HG03175 (cell line): ENCODE results near the gene TCAF2.
"Not testable (repeated sequence)": the region's sequence is repeated elsewhere in the genome, so short reads cannot be mapped to it uniquely, and the experiment has no call there.

Source experiments
- ATAC-seq: cut with Tn5 transposase; IDR thresholded peaks from one replicate; pipeline ENCODE4 v1.9.1; 2021; ENCODE audit warnings: mild to moderate bottlenecking, moderate library complexity; ENCODE audit not compliant: unreplicated experiment

The TCAF2 gene

GRCh38 chr7:143620646-143621045 is at the start of gene TCAF2:
Gene TCAF2 (plus strand): TSS chr7:143620974.
- ATAC-seq = peak; percentile 89

GRCh38 chr7:143571501-143571900 is 49.3 kb upstream of the TCAF2 start, which contains the start of gene CTAGE15:
Gene CTAGE15 (plus strand): TSS chr7:143571801. CDS start chr7:143571818, 17 bp downstream.
- ATAC-seq = not testable (repeated sequence)

GRCh38 chr7:143588183-143588582 is 32.6 kb upstream of the TCAF2 start:
- not testable (repeated sequence) for ATAC-seq

- ATAC-seq = not testable (repeated sequence)
Measured at GRCh38 chr7:143589897-143590296, 30.9 kb upstream of the TCAF2 start.

- not testable (repeated sequence) for ATAC-seq
Measured at GRCh38 chr7:143598086-143598485, 22.7 kb upstream of the TCAF2 start.

- not testable (repeated sequence) for ATAC-seq
Measured at GRCh38 chr7:143603549-143603948, 17.2 kb upstream of the TCAF2 start.

- ATAC-seq = not testable (repeated sequence)
Measured at GRCh38 chr7:143606088-143606487, 14.7 kb upstream of the TCAF2 start.

GRCh38 chr7:143615545-143615944 is 5.2 kb upstream of the TCAF2 start:
- not testable (repeated sequence) for ATAC-seq

- ATAC-seq = not testable (repeated sequence)
Measured at GRCh38 chr7:143617204-143617603, 3.6 kb upstream of the TCAF2 start.

- ATAC-seq = peak; percentile 27
Measured at GRCh38 chr7:143620058-143620457, 716 bp upstream of the TCAF2 start.

GRCh38 chr7:143621175-143621574 is 401 bp downstream of the TCAF2 start:
- ATAC-seq = peak; percentile 38

- peak; percentile 40 for ATAC-seq
Measured at GRCh38 chr7:143622130-143622529, 1.4 kb downstream of the TCAF2 start.

GRCh38 chr7:143630653-143631052 is 9.9 kb downstream of the TCAF2 start:
- not testable (repeated sequence) for ATAC-seq

GRCh38 chr7:143632506-143632905 is 11.7 kb downstream of the TCAF2 start:
- not testable (repeated sequence) for ATAC-seq

- ATAC-seq = not testable (repeated sequence)
Measured at GRCh38 chr7:143633013-143633618, 12.3 kb downstream of the TCAF2 start.

- ATAC-seq = not testable (repeated sequence)
Measured at GRCh38 chr7:143635364-143636240, 14.8 kb downstream of the TCAF2 start.

GRCh38 chr7:143639372-143639771 is 18.6 kb downstream of the TCAF2 start:
- ATAC-seq = peak; percentile 86

- not testable (repeated sequence) for ATAC-seq
Measured at GRCh38 chr7:143640528-143641189, 19.9 kb downstream of the TCAF2 start.

- not testable (repeated sequence) for ATAC-seq
Measured at GRCh38 chr7:143646598-143646997, 25.8 kb downstream of the TCAF2 start.

- ATAC-seq = not testable (repeated sequence)
Measured at GRCh38 chr7:143649902-143650301, 29.1 kb downstream of the TCAF2 start.

GRCh38 chr7:143650447-143650846 is 29.7 kb downstream of the TCAF2 start:
- ATAC-seq = not testable (repeated sequence)
